ENCODE results near the gene CDH12. TPM values are rescaled to one million over a fixed set of nuclear protein-coding genes. Genes with fewer than 3 reads are reported as not detected.
"Not testable (repeated sequence)": the region's sequence is repeated elsewhere in the genome, so short reads cannot be mapped to it uniquely, and the experiment has no call there.

The CDH12 gene
- total RNA-seq, 1 experiment from 2014 or later, result not detected

DNA sequence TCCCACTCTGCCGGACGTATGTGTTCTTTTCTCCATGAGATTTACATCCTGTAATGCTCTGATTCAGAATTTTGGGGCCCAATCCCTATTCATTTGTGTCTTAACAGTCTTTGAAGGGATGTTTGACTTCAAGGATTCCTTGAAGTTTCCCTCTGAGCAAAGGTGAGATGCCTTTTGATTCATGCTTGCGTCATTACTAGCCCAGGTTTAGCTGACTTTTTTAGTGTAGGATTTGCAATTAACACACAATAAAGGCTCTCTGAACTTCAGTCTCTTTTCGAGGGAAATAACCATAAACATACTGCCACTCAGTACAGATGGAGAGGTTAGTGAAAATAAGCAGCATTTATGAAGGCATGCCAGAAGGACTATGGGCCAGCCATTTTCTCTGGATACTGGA lies 842.3 kb downstream of the CDH12 start:
- H4K5ac ChIP-seq (ENCODE audit: insufficient read length, low read depth, low read length); H3K9me3 ChIP-seq (ENCODE audit: control insufficient read depth, low read depth, low read length); H2BK5ac ChIP-seq (ENCODE audit: insufficient read length, low read length); H3K4me2 ChIP-seq (ENCODE audit: insufficient read depth, insufficient read length, low read length); H3K4me1 ChIP-seq (ENCODE audit: insufficient read depth, low read length); H3K23me2 ChIP-seq (ENCODE audit: insufficient read length, low read depth, low read length, poor library complexity, severe bottlenecking); H4K91ac ChIP-seq (ENCODE audit: insufficient read length, low read depth, low read length); H3T11ph ChIP-seq (ENCODE audit: low read length); H2BK15ac ChIP-seq (ENCODE audit: low read depth, low read length); H3K9ac ChIP-seq (ENCODE audit: extremely low read depth, insufficient read length, low read length); H3K27me3 Mint-ChIP-seq (ENCODE audit: low read depth); H3K23ac ChIP-seq (ENCODE audit: insufficient read length, low read depth, low read length); H3K4me1 Mint-ChIP-seq; H2AFZ ChIP-seq (ENCODE audit: low read length); H3K18ac ChIP-seq (ENCODE audit: insufficient read length, low read depth, low read length); H3K79me1 ChIP-seq (ENCODE audit: insufficient read depth, low read depth, low read length, poor library complexity, severe bottlenecking); H3K27me3 ChIP-seq (ENCODE audit: insufficient read depth, low read length); H3K27ac ChIP-seq (ENCODE audit: insufficient read length, low read depth, low read length); H3K4ac ChIP-seq (ENCODE audit: low read depth, low read length); H4K20me1 ChIP-seq (ENCODE audit: control insufficient read depth, insufficient read depth, insufficient read length); H3K79me2 ChIP-seq (ENCODE audit: insufficient read depth, low read length); H4K8ac ChIP-seq (replicated peaks; ENCODE audit: insufficient read length, low read depth, low read length); DNase-seq; H3K56ac ChIP-seq (ENCODE audit: insufficient read length, low read depth, low read length); H2AK5ac ChIP-seq (ENCODE audit: insufficient read length, low read length); H3K4me3 Mint-ChIP-seq; H3K9me3 Mint-ChIP-seq; H3K14ac ChIP-seq (ENCODE audit: insufficient read depth, low read length); H2BK120ac ChIP-seq (ENCODE audit: low read depth, low read length, poor library complexity, severe bottlenecking); H3K27ac Mint-ChIP-seq; H2BK12ac ChIP-seq (ENCODE audit: insufficient read length, low read depth, low read length); H2BK20ac ChIP-seq (ENCODE audit: low read depth, low read length, poor library complexity, severe bottlenecking); H3K36me3 Mint-ChIP-seq (ENCODE audit: insufficient read depth in 1 of 3, low read depth in 3 of 3): not testable (repeated sequence)
- no CpG with 5 or more reads among the region's 4 CpGs for WGBS (ENCODE audit: extremely low coverage, insufficient read length, low lambda C conversion rate)

GRCh38 chr5:22001097-22001496 lies 852.0 kb downstream of the CDH12 start:
- H3K79me1 ChIP-seq (ENCODE audit: insufficient read depth, low read depth, low read length, poor library complexity, severe bottlenecking); H3K56ac ChIP-seq (ENCODE audit: insufficient read length, low read depth, low read length); H3K27ac Mint-ChIP-seq; H3K27me3 ChIP-seq (ENCODE audit: insufficient read depth, low read length); H3K4me2 ChIP-seq (ENCODE audit: insufficient read depth, insufficient read length, low read length); H2BK5ac ChIP-seq (ENCODE audit: insufficient read length, low read length); H3K36me3 Mint-ChIP-seq (ENCODE audit: insufficient read depth in 1 of 3, low read depth in 3 of 3); H3K27ac ChIP-seq (ENCODE audit: insufficient read length, low read depth, low read length); H3K27me3 Mint-ChIP-seq (ENCODE audit: low read depth); H3K4me3 Mint-ChIP-seq; H2BK12ac ChIP-seq (ENCODE audit: insufficient read length, low read depth, low read length); H3K9ac ChIP-seq (ENCODE audit: extremely low read depth, insufficient read length, low read length); H3K14ac ChIP-seq (ENCODE audit: insufficient read depth, low read length); H3K23ac ChIP-seq (ENCODE audit: insufficient read length, low read depth, low read length); H3K4ac ChIP-seq (ENCODE audit: low read depth, low read length); H4K20me1 ChIP-seq (ENCODE audit: control insufficient read depth, insufficient read depth, insufficient read length); H3T11ph ChIP-seq (ENCODE audit: low read length); H3K9me3 Mint-ChIP-seq; H2AK5ac ChIP-seq (ENCODE audit: insufficient read length, low read length); H4K91ac ChIP-seq (ENCODE audit: insufficient read length, low read depth, low read length); H4K5ac ChIP-seq (ENCODE audit: insufficient read length, low read depth, low read length); H4K8ac ChIP-seq (replicated peaks; ENCODE audit: insufficient read length, low read depth, low read length); H2BK20ac ChIP-seq (ENCODE audit: low read depth, low read length, poor library complexity, severe bottlenecking); H3K4me1 Mint-ChIP-seq; H3K18ac ChIP-seq (ENCODE audit: insufficient read length, low read depth, low read length); H3K9me3 ChIP-seq (ENCODE audit: control insufficient read depth, low read depth, low read length); H3K23me2 ChIP-seq (ENCODE audit: insufficient read length, low read depth, low read length, poor library complexity, severe bottlenecking); DNase-seq; H2BK15ac ChIP-seq (ENCODE audit: low read depth, low read length); H2BK120ac ChIP-seq (ENCODE audit: low read depth, low read length, poor library complexity, severe bottlenecking); H3K79me2 ChIP-seq (ENCODE audit: insufficient read depth, low read length); H3K4me1 ChIP-seq (ENCODE audit: insufficient read depth, low read length); H2AFZ ChIP-seq (ENCODE audit: low read length): not testable (repeated sequence)
- no CpG with 5 or more reads among the region's 2 CpGs for WGBS (ENCODE audit: extremely low coverage, insufficient read length, low lambda C conversion rate)
